Jurkat, Clone E6-1 (cell line): ENCODE measurements around the gene KIAA1210.
"Not testable (repeated sequence)": the region's sequence is repeated elsewhere in the genome, so short reads cannot be mapped to it uniquely, and the experiment has no call there.

Experiments
- DNase-seq: peaks from one replicate; pipeline ENCODE4 v3.0.0-alpha.2; 2011; ENCODE audit warnings: low read depth, low spot score
- H3K4me3 ChIP-seq: 2 replicates; pipeline ENCODE4 v1.5.1; 2011; ENCODE audit warnings: mild to moderate bottlenecking, low read length, control low read depth, moderate library complexity

Gene KIAA1210

DNA sequence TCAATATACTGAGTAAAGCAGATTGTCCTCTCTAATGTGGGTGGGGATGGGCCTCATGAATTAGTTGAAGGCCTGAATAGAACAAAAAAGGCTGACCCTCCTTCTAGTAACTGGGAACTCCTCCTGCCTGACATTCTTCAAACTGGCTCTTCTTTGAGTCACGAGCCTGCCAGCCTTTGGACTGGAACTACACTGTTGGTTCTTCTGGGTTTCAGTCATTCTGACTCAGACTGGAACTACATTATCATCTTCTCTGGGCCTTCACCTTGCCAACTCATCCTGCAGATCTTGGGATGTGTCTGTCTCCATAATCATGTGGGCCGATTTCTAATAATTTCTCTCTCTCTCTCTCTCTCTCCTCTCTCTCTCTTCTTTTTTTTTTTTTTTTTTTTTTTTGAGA, 81.7 kb downstream of the KIAA1210 start:
- no peak for DNase-seq
- H3K4me3 ChIP-seq, result no peak overlapping the region

DNA sequence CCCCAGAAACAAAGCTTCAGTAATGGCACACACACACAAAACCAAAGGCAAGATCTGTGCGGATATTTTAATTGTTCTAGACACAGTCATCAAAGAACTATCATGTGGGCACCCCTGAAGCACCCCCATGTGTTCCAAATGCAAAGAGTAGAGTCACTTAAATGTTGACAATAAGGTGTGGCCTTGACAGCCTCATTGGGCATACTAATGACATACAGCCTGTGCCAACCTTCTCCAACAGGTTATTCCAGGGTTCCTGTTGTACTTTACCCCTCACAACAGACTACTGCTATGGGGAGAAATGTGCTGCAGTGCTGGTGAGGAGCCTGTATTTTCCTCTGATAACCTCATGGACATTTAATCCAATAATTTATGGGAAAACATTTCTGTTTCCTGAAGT, 84.6 kb downstream of the KIAA1210 start:
- no peak for DNase-seq
- no peak overlapping the region for H3K4me3 ChIP-seq

- no peak overlapping the region for H3K4me3 ChIP-seq
- DNase-seq, result no peak
These were observed 85.6 kb downstream of the KIAA1210 start for GRCh38 chrX:119042040-119042439.

DNA sequence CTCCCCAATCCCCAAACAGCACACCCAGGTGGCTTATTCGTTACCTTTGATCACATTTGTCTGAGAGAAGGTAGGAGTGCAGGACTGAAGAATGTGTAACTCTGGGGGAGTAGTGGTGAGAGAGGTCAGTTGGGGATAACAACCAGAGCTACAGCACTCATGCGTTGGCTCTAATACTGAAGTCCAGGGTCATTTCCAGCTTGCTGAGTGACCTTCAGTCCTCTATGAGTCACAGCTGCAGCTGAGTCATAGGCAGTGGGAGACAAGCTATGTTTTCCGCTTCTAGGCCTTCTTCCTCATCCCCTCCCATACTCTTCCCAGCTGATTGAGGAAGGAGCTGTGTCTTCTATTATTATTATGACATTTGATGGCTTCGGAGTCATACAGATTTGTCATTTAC, 86.4 kb downstream of the KIAA1210 start:
- no peak for DNase-seq
- no peak overlapping the region for H3K4me3 ChIP-seq

- no peak overlapping the region for H3K4me3 ChIP-seq
- no peak for DNase-seq
These were observed 87.2 kb downstream of the KIAA1210 start for GRCh38 chrX:119040432-119040831.

DNA sequence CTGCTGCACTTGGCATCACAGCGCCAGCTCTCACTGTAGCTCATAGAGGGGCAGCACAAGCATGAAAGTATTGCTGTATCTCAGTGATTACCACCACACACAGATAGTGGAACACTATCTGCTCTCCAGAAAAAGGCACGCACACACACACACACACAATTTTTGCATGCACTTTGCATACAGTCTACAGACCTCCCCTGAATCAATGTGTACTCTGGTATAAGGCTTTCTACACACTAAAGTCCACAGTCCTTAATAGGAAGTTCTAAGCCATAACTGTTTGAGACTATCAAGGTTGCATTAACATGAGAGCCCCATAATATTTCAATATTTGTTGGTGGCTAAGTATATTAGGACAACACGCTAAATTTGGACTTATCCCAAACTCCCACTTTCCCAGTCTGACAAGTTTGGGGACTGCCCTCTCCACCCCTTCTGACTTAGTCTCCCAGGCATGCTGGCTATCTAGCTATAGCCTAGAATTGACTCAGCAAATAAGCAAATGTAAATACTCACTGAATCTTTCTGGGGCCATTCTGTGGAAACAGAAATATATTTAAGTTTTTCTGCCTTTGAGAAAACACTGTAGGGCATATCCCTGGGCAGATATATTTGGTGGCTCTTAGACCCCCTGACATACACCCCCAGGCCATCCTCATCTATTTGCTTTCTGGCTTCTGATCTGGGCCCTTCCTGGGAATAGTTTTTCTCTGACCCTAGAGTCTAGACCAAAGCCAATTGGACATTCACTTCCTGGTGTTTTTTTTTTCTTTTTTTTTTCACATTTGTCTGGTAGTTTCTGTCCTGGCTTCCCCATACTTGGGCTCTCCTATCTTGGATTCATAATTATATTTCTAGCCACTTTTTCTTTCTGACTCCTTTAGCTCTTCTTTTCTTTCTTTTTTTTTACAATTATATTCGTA, 91.2 kb downstream of the KIAA1210 start:
- H3K4me3 ChIP-seq, result no peak overlapping the region
- DNase-seq, result no peak

- H3K4me3 ChIP-seq, result no peak overlapping the region
- DNase-seq, result no peak
These were observed 96.6 kb downstream of the KIAA1210 start for GRCh38 chrX:119030990-119031389.

DNA sequence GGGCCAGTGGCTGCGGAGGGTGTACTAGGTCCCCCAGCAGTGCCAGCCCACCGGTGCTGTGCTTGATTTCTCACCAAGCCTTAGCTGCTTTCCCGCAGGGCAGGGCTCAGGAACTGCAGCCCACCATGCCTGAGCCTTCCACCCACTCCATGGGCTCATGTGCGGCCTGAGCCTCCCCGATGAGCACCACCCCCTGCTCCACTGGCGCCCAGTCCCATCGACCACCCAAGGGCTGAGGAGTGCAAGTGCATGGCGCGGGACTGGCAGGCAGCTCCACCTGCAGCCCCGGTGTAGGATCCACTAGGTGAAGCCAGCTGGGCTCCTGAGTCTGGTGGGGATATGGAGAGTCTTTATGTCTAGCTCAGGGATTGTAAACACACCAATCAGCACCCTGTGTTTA, 98.0 kb downstream of the KIAA1210 start:
- DNase-seq, H3K4me3 ChIP-seq: not testable (repeated sequence)

DNA sequence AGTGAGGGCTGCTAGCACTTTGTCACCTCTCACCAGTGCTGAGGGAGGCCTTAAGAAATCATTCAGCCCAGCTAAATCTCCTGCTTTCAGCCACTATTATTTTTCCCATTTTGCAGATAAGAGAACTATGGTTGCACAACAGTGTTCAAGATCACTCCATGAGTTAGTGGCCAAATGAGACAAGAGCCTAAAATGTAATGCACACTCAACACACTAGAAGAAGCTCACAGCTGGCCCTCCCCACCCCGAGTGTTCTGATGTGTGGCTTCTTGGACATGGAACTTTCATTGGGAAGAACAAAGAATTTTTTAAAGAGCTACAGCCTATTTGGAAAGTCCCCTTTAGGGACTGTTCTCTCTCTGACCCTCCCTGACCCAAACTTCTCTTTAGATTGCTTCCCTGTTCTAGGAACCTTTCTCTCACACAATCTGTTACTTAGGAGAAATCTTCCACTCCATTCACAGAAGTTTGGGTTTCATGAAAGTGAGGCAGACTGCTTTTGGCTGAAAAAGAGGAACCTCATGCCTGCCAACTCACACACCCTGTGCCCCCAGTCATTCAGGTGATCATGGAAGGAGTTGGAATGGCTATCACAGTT, 98.8 kb downstream of the KIAA1210 start:
- H3K4me3 ChIP-seq, result no peak overlapping the region
- no peak for DNase-seq
